Femur (tissue), 1 donor: Measurements from ENCODE around the gene EVC2.

Experiments used
- DNase-seq: peaks from one replicate; pipeline ENCODE4 v3.0.0-alpha.2; 2017

The EVC2 gene

GRCh38 chr4:5711479-5712184, 3.3 kb upstream of the EVC2 start:
- peak; percentile 54 for DNase-seq

DNA sequence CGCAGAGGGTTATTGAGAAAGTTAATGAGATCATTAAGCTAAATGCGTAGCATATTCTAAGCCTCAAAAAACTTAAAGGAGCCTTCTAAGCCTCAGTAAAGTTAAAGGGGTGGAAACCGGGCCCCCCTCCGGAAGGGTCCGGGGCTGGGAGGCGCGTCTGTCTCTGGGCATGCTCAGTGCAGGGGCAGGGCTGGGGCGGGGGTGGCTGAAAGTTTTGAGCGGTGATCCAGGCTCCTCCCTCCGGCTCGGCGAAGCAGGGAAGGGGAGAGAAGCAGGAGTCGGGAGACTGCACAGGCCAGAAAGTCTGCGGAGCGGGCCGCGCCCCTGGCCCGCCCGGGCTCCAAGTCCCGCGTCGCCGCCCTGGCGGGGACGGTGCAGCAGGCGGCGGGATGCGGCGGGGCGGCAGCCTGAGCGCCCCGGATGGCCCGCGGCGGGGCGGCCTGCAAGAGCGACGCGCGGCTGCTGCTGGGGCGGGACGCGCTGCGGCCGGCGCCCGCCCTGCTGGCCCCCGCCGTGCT, 2.7 kb upstream of the EVC2 start, which contains the start of gene EVC:
Gene EVC, plus strand, starts transcription at position 241 of the 518 bp plus-strand sequence. Its CDS starts 180 bp downstream, at position 421.
- peak; percentile 93 for DNase-seq

- DNase-seq: no peak
Observed at GRCh38 chr4:5710065-5710960, 2.0 kb upstream of the EVC2 start.

- DNase-seq: peak; percentile 50
Observed at GRCh38 chr4:5709207-5709575, 832 bp upstream of the EVC2 start.

- DNase-seq: no peak
Observed at GRCh38 chr4:5707778-5708448, 446 bp downstream of the EVC2 start.

- DNase-seq: no peak
Observed at GRCh38 chr4:5707366-5707765, 993 bp downstream of the EVC2 start.

DNA sequence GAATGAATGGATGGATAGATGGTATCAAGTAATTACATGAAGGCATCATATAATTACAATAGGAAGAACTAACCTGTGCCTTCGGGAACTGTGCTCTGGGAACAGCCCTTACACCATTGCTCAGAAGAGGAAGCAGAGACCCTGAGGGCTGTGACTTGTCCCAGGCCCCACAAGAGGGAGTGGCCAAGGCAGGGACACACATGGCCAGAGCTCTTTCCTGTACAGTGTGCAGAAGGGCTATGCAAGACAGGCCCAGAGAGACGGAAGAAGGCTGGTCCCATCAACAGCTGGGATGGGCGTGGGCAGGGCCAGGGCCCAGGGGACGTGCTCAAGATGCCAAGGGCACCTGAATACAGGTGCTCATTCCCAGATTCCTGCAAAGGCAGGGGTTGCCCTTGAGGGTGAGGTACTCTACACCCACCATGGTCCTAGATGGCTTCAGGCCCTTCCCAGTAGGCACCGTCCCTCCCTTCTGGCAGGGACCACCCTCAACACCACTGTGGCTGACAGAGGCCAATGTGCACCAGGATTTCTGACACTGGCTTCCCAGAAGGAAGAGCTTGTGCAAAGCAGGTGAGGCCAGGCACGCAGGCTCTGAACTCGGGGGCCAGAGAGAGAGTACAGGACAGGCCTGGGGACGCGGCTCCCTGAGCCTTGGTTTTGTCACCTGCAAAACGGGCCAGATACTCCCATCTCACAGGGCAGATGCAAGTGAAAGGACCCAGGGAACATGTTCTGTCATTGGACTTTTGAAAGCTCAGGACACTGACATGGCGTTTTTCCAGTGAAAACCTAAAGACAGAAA, 1.7 kb downstream of the EVC2 start:
- DNase-seq: no peak

DNA sequence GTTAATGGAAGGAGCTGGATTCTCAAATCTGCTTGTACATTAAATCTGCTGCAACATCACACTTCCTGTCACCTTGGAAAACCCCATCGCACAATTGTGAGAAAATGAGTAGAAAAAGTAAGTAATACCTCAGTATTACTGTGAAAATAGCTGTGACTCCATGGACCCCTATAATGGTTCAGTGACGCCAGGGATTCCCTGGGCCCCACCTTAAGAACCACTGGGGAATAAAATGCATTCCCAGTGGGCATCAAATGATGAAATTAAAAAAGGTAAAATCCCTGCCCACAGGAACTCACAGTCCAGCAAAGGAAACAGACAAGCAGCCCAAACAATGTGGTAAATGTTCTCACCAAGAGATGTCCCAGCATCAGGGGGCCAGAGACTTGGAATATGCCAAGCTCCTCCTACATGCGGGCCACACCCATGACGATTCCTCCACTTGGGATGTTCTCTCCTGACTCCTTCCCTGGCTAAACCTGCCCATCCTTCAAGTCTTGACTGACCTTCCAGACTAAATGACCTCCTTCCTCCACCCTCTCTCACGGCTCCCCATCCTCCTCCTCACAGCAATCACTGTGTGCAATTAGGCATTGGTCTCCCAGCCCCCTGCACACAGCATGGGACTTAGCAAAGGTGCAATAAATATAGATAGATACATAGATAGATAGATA, 2.6 kb downstream of the EVC2 start:
- DNase-seq: no peak

DNA sequence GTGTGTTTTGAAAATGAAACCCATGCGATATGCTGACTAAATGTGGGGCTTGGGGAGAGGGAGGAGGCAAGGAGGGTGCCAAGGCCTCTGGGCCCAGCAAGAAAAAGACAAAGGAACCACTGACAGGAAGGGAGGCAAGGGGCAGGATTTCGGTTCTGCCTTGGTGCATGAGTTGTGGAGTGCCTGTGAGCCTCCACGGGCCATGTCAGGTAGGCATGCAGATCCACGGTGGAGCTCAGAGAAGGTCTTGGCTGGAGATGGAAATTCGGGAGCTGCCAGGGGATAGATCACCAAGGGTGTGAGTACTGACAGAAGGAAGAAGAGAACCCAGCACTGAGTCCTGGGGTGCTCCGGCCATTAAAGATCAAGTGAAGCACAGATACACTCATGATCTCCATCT, 4.1 kb downstream of the EVC2 start:
- DNase-seq: no peak

GRCh38 chr4:5703831-5704230, 4.5 kb downstream of the EVC2 start:
- DNase-seq: no peak

GRCh38 chr4:5701971-5702370, 6.4 kb downstream of the EVC2 start:
- no peak for DNase-seq

DNA sequence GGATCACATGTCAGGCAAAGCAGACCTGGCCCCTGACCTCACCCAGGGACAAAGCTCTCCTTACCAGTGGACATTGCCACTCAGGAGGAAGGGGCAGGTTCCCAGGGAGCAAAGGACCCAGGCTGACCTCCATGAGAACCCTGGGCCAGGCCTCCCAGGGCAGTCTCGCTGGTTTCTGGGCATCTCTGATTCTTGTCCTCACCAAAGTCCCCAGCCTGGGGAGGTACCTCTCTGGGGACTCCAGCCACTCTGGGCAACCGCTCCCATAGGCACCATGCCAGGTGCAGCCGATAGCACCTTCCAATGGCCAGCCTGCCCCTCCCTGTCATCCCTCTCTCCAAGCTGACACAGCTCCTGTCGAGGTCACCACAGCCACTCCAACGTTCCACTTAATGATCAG, 7.9 kb downstream of the EVC2 start:
- DNase-seq: no peak

DNA sequence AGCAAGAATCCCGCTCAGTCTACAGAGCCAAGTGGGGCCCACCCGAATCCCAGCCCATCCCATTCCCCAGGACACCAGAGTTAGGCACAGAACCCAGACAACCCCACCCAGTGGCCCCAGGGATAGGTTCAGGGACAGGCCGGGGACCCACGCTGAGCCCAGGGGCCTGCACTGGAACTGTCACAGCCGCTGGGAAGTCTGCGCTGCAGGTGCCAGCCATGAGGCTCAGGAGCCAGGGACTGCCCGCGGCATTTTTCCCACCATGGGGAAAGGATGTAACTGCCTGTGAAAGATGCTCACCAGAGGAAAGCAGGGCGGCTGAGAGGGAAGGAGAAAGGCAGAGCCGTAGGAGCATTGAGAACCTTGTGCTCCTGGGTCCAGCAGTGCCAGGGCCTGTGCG, 12.0 kb downstream of the EVC2 start:
- DNase-seq: no peak

DNA sequence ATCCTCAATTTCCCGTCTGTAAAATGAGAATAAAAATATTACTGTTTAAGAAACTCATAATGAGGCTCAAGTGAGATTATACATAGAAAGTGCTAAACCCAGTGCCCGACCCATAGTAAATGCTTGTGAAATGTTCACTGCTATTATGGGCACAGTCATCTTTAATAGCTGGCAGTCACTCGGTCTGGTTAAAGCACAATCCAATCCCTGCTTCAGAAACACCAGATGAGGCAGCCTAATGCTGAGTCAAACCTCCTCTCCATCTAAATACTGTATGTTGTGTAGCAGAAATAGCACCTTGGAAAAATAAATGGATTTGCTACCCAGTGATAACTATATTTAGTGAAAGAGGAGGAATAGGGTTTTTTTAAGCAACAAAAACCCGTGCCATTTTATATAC, 14.5 kb downstream of the EVC2 start:
- DNase-seq: no peak

DNA sequence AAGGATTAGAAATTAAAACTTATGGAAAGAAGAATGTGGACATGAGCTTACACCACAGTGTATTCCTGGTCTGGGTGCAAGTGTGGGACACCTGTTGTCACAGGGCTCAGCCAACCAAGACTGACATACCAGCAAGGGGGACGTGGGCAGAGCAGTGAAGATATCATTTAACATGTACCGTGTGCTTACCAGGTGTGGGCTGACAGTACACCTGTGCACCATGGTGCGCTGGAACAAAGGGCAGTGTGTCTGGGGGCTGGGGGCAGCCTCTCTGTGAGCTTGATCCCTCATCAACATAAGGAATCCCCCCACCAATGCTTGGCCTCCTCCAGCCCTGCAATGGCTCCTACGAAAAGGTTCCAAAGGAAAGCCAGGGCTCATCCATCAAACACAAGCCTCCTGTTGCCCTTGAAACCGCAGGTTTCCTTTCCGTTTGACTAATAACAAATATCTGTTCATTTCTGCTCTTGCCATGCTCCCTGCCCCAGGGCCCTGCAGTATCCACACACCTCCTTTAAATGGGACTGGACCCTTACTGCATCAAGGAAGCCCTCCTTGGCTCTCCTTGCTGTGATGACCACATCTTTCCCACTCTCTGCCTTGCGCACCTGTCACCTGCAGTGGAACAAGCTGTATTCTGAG, 16.7 kb downstream of the EVC2 start:
- DNase-seq: no peak

GRCh38 chr4:5689065-5689464, 19.3 kb downstream of the EVC2 start:
- DNase-seq: no peak

- no peak for DNase-seq
Observed at GRCh38 chr4:5686338-5686737, 22.0 kb downstream of the EVC2 start.

DNA sequence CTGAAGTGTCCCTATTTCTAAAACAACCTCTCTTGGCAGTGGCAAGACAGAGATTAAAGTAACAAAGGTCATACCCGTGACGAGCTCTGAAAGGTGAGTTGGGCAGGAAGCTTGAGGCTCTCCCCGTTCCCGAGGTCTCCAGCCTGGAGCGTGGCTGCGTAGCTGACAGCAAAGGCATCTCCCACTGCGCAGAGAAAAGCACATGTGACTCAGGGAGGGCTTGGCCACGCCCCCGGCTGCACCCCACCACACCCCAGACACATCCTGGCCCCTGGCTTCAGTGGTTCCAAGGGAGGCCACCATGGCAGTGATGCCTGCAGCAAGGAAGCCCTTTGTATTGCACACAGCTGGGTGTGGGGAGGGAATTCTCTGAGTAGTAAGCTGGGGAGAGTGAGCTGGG, 23.1 kb downstream of the EVC2 start:
- DNase-seq: no peak

GRCh38 chr4:5683566-5683965, 24.8 kb downstream of the EVC2 start:
- no peak for DNase-seq

- DNase-seq: no peak
Observed at GRCh38 chr4:5678977-5679376, 29.4 kb downstream of the EVC2 start.

DNA sequence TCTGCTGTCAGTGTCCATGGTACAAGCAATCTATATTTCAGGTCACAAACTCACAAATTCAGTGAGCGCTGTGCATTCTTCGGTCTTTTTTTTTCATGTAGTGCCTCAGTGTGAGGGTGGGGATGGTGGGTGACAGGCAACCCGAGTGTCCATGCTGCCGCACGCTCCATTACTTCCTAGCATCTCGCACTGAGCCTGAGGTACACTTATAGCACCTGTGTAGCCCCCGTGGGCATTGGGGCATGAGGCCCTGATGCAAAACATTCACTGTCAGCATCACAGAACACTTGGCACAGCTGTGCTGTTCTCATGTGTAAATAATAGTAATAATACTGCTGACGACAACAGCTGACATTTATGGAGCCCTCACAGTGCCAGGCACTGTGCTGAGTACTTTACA, 31.6 kb downstream of the EVC2 start:
- DNase-seq: no peak
